ENCODE data around the gene KCNN3.

Gene KCNN3

GRCh38 chr1:154881820-154882535, 11.9 kb upstream of the KCNN3 start:
- DNase-seq (ENCODE audit: low read depth, low spot score) = no peak
- no peak overlapping the region for H3K27ac ChIP-seq

- no peak for DNase-seq (ENCODE audit: low read depth, low spot score)
- no peak overlapping the region for H3K27ac ChIP-seq
These were observed 10.6 kb upstream of the KCNN3 start for GRCh38 chr1:154880671-154881070.

GRCh38 chr1:154879038-154879421, 8.9 kb upstream of the KCNN3 start:
- no peak overlapping the region for H3K27ac ChIP-seq
- DNase-seq (ENCODE audit: low read depth, low spot score) = no peak

- DNase-seq (ENCODE audit: low read depth, low spot score) = no peak
- H3K27ac ChIP-seq = no peak overlapping the region
These were observed 8.4 kb upstream of the KCNN3 start for GRCh38 chr1:154878371-154879037.

- no peak for DNase-seq (ENCODE audit: low read depth, low spot score)
- H3K27ac ChIP-seq = no peak overlapping the region
These were observed 7.4 kb upstream of the KCNN3 start for GRCh38 chr1:154877370-154877974.

- no peak overlapping the region for H3K27ac ChIP-seq
- DNase-seq (ENCODE audit: low read depth, low spot score) = no peak
These were observed 6.8 kb upstream of the KCNN3 start for GRCh38 chr1:154876842-154877369.

- no peak overlapping the region for H3K27ac ChIP-seq
- DNase-seq (ENCODE audit: low read depth, low spot score) = no peak
These were observed 4.4 kb upstream of the KCNN3 start for GRCh38 chr1:154874465-154874864.

- H3K27ac ChIP-seq = no peak overlapping the region
- no peak for DNase-seq (ENCODE audit: low read depth, low spot score)
These were observed 3.4 kb upstream of the KCNN3 start for GRCh38 chr1:154873321-154873950.

- H3K27ac ChIP-seq = no peak overlapping the region
- no peak for DNase-seq (ENCODE audit: low read depth, low spot score)
These were observed 1.3 kb upstream of the KCNN3 start for GRCh38 chr1:154871374-154871773.

- DNase-seq (ENCODE audit: low read depth, low spot score) = no peak
- H3K27ac ChIP-seq = no peak overlapping the region
These were observed 653 bp upstream of the KCNN3 start for GRCh38 chr1:154870734-154871133.

- H3K27ac ChIP-seq = no peak overlapping the region
- no peak for DNase-seq (ENCODE audit: low read depth, low spot score)
These were observed 548 bp downstream of the KCNN3 start for GRCh38 chr1:154869351-154870114.

- no peak overlapping the region for H3K27ac ChIP-seq
- DNase-seq (ENCODE audit: low read depth, low spot score) = no peak
These were observed 2.1 kb downstream of the KCNN3 start for GRCh38 chr1:154867841-154868605.

- no peak overlapping the region for H3K27ac ChIP-seq
- no peak for DNase-seq (ENCODE audit: low read depth, low spot score)
These were observed 2.8 kb downstream of the KCNN3 start for GRCh38 chr1:154867064-154867825.

- H3K27ac ChIP-seq = no peak overlapping the region
- DNase-seq (ENCODE audit: low read depth, low spot score) = no peak
These were observed 3.6 kb downstream of the KCNN3 start for GRCh38 chr1:154866257-154867063.

- H3K27ac ChIP-seq = no peak overlapping the region
- DNase-seq (ENCODE audit: low read depth, low spot score) = no peak
These were observed 4.4 kb downstream of the KCNN3 start for GRCh38 chr1:154865442-154866256.

- DNase-seq (ENCODE audit: low read depth, low spot score) = no peak
- no peak overlapping the region for H3K27ac ChIP-seq
These were observed 5.7 kb downstream of the KCNN3 start for GRCh38 chr1:154864189-154864975.

All from epithelial cell of prostate (primary cell).